Astrocyte (in vitro differentiated cells and primary cell): ENCODE data around the gene TTBK2. TPM values are rescaled to one million over a fixed set of nuclear protein-coding genes. Genes with fewer than 3 reads are reported as not detected.
"Not testable (repeated sequence)": the region's sequence is repeated elsewhere in the genome, so short reads cannot be mapped to it uniquely, and the experiment has no call there.

ENCODE experiments used
- DNase-seq: peaks from one replicate; pipeline ENCODE4 v3.0.0-alpha.2; 2010; ENCODE audit warnings: low read depth
- FAIRE-seq: peaks from 2 replicates; lab custom pipeline; 2011; peaks lifted over from hg19 to GRCh38; lab: Jason Lieb, UNC
- H2AFZ ChIP-seq: 2 replicates; pipeline ENCODE4 v1.6.0; 2012; ENCODE audit warnings: low read depth, low read length, inconsistent platforms
- H3K27ac ChIP-seq: 2 replicates; pipeline ENCODE4 v1.5.1; 2011; ENCODE audit warnings: low read depth, low read length, inconsistent platforms
- H3K27me3 ChIP-seq: 2 replicates; pipeline ENCODE4 v1.6.0; 2011; ENCODE audit warnings: low read length, inconsistent platforms; ENCODE audit not compliant: insufficient read depth
- H3K36me3 ChIP-seq: 2 replicates; pipeline ENCODE4 v1.5.1; 2011; ENCODE audit warnings: low read length, inconsistent platforms; ENCODE audit not compliant: insufficient read depth
- H3K4me1 ChIP-seq: 2 replicates; pipeline ENCODE4 v1.5.1; 2011; ENCODE audit warnings: low read length, inconsistent platforms; ENCODE audit not compliant: insufficient read depth
- H3K4me2 ChIP-seq: 2 replicates; pipeline ENCODE4 v1.6.0; 2012; ENCODE audit warnings: low read length, inconsistent platforms
- H3K4me3 ChIP-seq: 2 replicates; pipeline ENCODE4 v1.5.1; 2011; ENCODE audit warnings: low read depth, mild to moderate bottlenecking, low read length, inconsistent platforms; ENCODE audit not compliant: insufficient read depth
- H3K79me2 ChIP-seq: 2 replicates; pipeline ENCODE4 v1.6.0; 2012; ENCODE audit warnings: mild to moderate bottlenecking, low read length, inconsistent platforms; ENCODE audit not compliant: insufficient read depth
- H3K9ac ChIP-seq: 2 replicates; pipeline ENCODE4 v1.6.0; 2012; ENCODE audit warnings: mild to moderate bottlenecking, low read length, inconsistent platforms
- H3K9me3 ChIP-seq: 2 replicates; pipeline ENCODE4 v1.5.1; 2012; ENCODE audit warnings: low read depth, mild to moderate bottlenecking, low read length, inconsistent platforms; ENCODE audit not compliant: insufficient read depth
- H4K20me1 ChIP-seq: 2 replicates; pipeline ENCODE4 v1.6.0; 2012; ENCODE audit warnings: low read length, inconsistent platforms; ENCODE audit not compliant: insufficient read depth
- H3K27ac Mint-ChIP-seq: one replicate; pipeline ENCODE4 v1.8.0; 2021; ENCODE audit warnings: mild to moderate bottlenecking, mixed read lengths; ENCODE audit not compliant: unreplicated experiment
- H3K27me3 Mint-ChIP-seq: one replicate; pipeline ENCODE4 v1.8.0; 2021; ENCODE audit warnings: low read depth, mixed read lengths; ENCODE audit not compliant: unreplicated experiment
- H3K36me3 Mint-ChIP-seq: one replicate; pipeline ENCODE4 v1.8.0; 2021; ENCODE audit warnings: low read depth, mixed read lengths; ENCODE audit not compliant: unreplicated experiment
- H3K4me1 Mint-ChIP-seq: one replicate; pipeline ENCODE4 v1.8.0; 2021; ENCODE audit warnings: low read depth, mixed read lengths; ENCODE audit not compliant: unreplicated experiment
- H3K4me3 Mint-ChIP-seq: one replicate; pipeline ENCODE4 v1.8.0; 2021; ENCODE audit warnings: mild to moderate bottlenecking, moderate library complexity, mixed read lengths; ENCODE audit not compliant: unreplicated experiment
- H3K9me3 Mint-ChIP-seq: one replicate; pipeline ENCODE4 v1.8.0; 2021; ENCODE audit warnings: mild to moderate bottlenecking, mixed read lengths; ENCODE audit not compliant: unreplicated experiment
- CTCF ChIP-seq: IDR thresholded peaks from 2 replicates; pipeline ENCODE4 v1.5.1; 2011; ENCODE audit warnings: low read depth, mild to moderate bottlenecking, inconsistent platforms, low read length, moderate library complexity; ENCODE audit not compliant: insufficient read depth
- EZH2 ChIP-seq: IDR thresholded peaks from 2 replicates; pipeline ENCODE4 v1.6.1; 2012; ENCODE audit warnings: mild to moderate bottlenecking, low read length, inconsistent platforms; ENCODE audit not compliant: insufficient read depth
- total RNA-seq: library from RNA; stranded (reverse); gene quantifications from 2 replicates; pipeline ENCODE4 v1.2.1, GENCODE V29; 2021

Gene TTBK2
- total RNA-seq, 1 donor from 2014 or later: 14.8 TPM

GRCh38 chr15:42764154-42764731, 156.3 kb downstream of the TTBK2 start:
- H3K36me3 ChIP-seq, H3K27me3 ChIP-seq, H3K27ac Mint-ChIP-seq, H4K20me1 ChIP-seq, H3K9ac ChIP-seq, H3K4me1 Mint-ChIP-seq, H3K4me1 ChIP-seq, FAIRE-seq, H3K4me3 Mint-ChIP-seq, H3K79me2 ChIP-seq, H2AFZ ChIP-seq, H3K27ac ChIP-seq, H3K4me2 ChIP-seq, DNase-seq, H3K9me3 ChIP-seq, H3K4me3 ChIP-seq, H3K27me3 Mint-ChIP-seq: not testable (repeated sequence)
- H3K9me3 Mint-ChIP-seq: peaks cover 26% of the 10 kb centered on the region
- H3K36me3 Mint-ChIP-seq: peaks cover 20% of the 10 kb centered on the region

- H3K4me3 Mint-ChIP-seq, H3K27me3 ChIP-seq, H3K4me1 ChIP-seq, H2AFZ ChIP-seq, DNase-seq, H3K4me2 ChIP-seq, H3K4me1 Mint-ChIP-seq, H3K27ac ChIP-seq, H3K9ac ChIP-seq, H3K4me3 ChIP-seq, H4K20me1 ChIP-seq, H3K79me2 ChIP-seq, FAIRE-seq, H3K27ac Mint-ChIP-seq, H3K9me3 ChIP-seq, H3K27me3 Mint-ChIP-seq, H3K36me3 ChIP-seq: not testable (repeated sequence)
- peaks cover 22% of the 10 kb centered on the region for H3K9me3 Mint-ChIP-seq
- H3K36me3 Mint-ChIP-seq: peaks cover 18% of the 10 kb centered on the region
Observed at GRCh38 chr15:42761813-42762212, 158.8 kb downstream of the TTBK2 start.

- Histone ChIP-seq H3K27me3 (no peaks in the 10 kb centered on the region), H3K4me3 (no peak overlapping the region), H3K79me2 (no peaks in the 10 kb centered on the region), H3K4me1 (no peaks in the 10 kb centered on the region), H3K9ac (no peak overlapping the region), H3K4me2 (no peak overlapping the region), H2AFZ (no peak overlapping the region), H3K36me3 (no peaks in the 10 kb centered on the region), H3K9me3 (peaks cover 2% of the 10 kb centered on the region), H4K20me1 (peaks cover 8% of the 10 kb centered on the region), H3K27ac (no peak overlapping the region)
- Mint-ChIP-seq H3K9me3 (peaks cover 22% of the 10 kb centered on the region), H3K27ac (no peak overlapping the region), H3K4me1 (no peaks in the 10 kb centered on the region), H3K36me3 (peaks cover 18% of the 10 kb centered on the region), H3K4me3 (no peak overlapping the region), H3K27me3 (no peaks in the 10 kb centered on the region)
- FAIRE-seq (no peak), DNase-seq (no peak)
- TF ChIP-seq EZH2 (no peak), CTCF (no peak)
Observed at GRCh38 chr15:42760759-42761158, 159.8 kb downstream of the TTBK2 start.
